NT2/D1 (cell line): Measurements from ENCODE around the gene PPM1N.
A peak's percentile ranks its signal among the peaks of the same experiment; 100 is the strongest.

ENCODE experiments used
- DNase-seq: peaks from one replicate; pipeline ENCODE4 v3.0.0-alpha.2; 2011; ENCODE audit warnings: low read depth, low spot score
- H3K27me3 ChIP-seq: 2 replicates; pipeline ENCODE4 v1.6.0; 2011; ENCODE audit warnings: mild to moderate bottlenecking; ENCODE audit not compliant: insufficient read length, insufficient read depth
- H3K36me3 ChIP-seq: 2 replicates; pipeline ENCODE4 v1.6.1; 2011; ENCODE audit warnings: mild to moderate bottlenecking, low read length, mixed read lengths; ENCODE audit not compliant: insufficient read depth, insufficient read length
- H3K4me1 ChIP-seq: 2 replicates; pipeline ENCODE4 v1.5.1; 2011; ENCODE audit not compliant: insufficient read depth, insufficient read length
- H3K4me3 ChIP-seq: 2 replicates; pipeline ENCODE4 v1.5.1; 2011; ENCODE audit warnings: low read depth; ENCODE audit not compliant: insufficient read length
- H3K9ac ChIP-seq: 2 replicates; pipeline ENCODE4 v1.6.0; 2011; ENCODE audit warnings: low read depth; ENCODE audit not compliant: insufficient read length
- H3K9me3 ChIP-seq: 2 replicates; pipeline ENCODE4 v1.5.1; 2011; ENCODE audit warnings: mild to moderate bottlenecking, low read length; ENCODE audit not compliant: insufficient read depth
- SUZ12 ChIP-seq: IDR thresholded peaks from 2 replicates; pipeline ENCODE4 v1.6.1; 2011; ENCODE audit not compliant: insufficient read length, insufficient read depth; ENCODE audit errors: extremely low read depth
- YY1 ChIP-seq: IDR thresholded peaks from 2 replicates; pipeline ENCODE4 v1.6.1; 2011; ENCODE audit not compliant: insufficient read length, insufficient read depth
- ZNF274 ChIP-seq: IDR thresholded peaks from 2 replicates; pipeline ENCODE4 v1.6.1; 2011; ENCODE audit warnings: mild to moderate bottlenecking, low read depth, low read length

PPM1N gene

GRCh38 chr19:45522010-45522941 lies 24.0 kb downstream of the PPM1N start:
- Histone ChIP-seq H3K9ac (no peak overlapping the region), H3K27me3 (no peaks in the 10 kb centered on the region), H3K9me3 (no peaks in the 10 kb centered on the region), H3K4me1 (no peaks in the 10 kb centered on the region), H3K36me3 (peaks cover 78% of the 10 kb centered on the region), H3K4me3 (no peak overlapping the region)
- TF ChIP-seq YY1 = no peak
- TF ChIP-seq ZNF274 = no peak
- TF ChIP-seq SUZ12 = no peak
- no peak for DNase-seq

- Histone ChIP-seq H3K4me3 (no peak overlapping the region), H3K9me3 (no peaks in the 10 kb centered on the region), H3K36me3 (peaks cover 71% of the 10 kb centered on the region), H3K27me3 (no peaks in the 10 kb centered on the region), H3K4me1 (peaks cover 6% of the 10 kb centered on the region), H3K9ac (no peak overlapping the region)
- DNase-seq = peak; percentile 71
- TF ChIP-seq YY1 (no peak), ZNF274 (no peak), SUZ12 (no peak)
These were observed 25.5 kb downstream of the PPM1N start for GRCh38 chr19:45523642-45524256.

- Histone ChIP-seq H3K4me3 (no peak overlapping the region), H3K4me1 (peaks cover 10% of the 10 kb centered on the region), H3K9ac (no peak overlapping the region), H3K9me3 (no peaks in the 10 kb centered on the region), H3K27me3 (peaks cover 2% of the 10 kb centered on the region), H3K36me3 (peaks cover 71% of the 10 kb centered on the region)
- DNase-seq = no peak
- TF ChIP-seq ZNF274 = no peak
- TF ChIP-seq SUZ12 = no peak
- TF ChIP-seq YY1 = no peak
These were observed 26.4 kb downstream of the PPM1N start for GRCh38 chr19:45524575-45525129.

GRCh38 chr19:45526143-45526542 lies 27.9 kb downstream of the PPM1N start:
- Histone ChIP-seq H3K9me3 (no peaks in the 10 kb centered on the region), H3K4me3 (no peak overlapping the region), H3K9ac (no peak overlapping the region), H3K36me3 (peaks cover 59% of the 10 kb centered on the region), H3K27me3 (peaks cover 6% of the 10 kb centered on the region), H3K4me1 (peaks cover 10% of the 10 kb centered on the region)
- TF ChIP-seq ZNF274 (no peak), SUZ12 (no peak), YY1 (no peak)
- no peak for DNase-seq

GRCh38 chr19:45526971-45527370 lies 28.7 kb downstream of the PPM1N start:
- TF ChIP-seq ZNF274 (no peak), YY1 (no peak), SUZ12 (no peak)
- Histone ChIP-seq H3K4me3 (no peak overlapping the region), H3K36me3 (peaks cover 54% of the 10 kb centered on the region), H3K9me3 (peaks cover 4% of the 10 kb centered on the region; the same call in 1 of the 2 replicates), H3K9ac (no peak overlapping the region), H3K4me1 (peaks cover 10% of the 10 kb centered on the region), H3K27me3 (peaks cover 6% of the 10 kb centered on the region)
- no peak for DNase-seq

- no peak for DNase-seq
- peaks cover 10% of the 10 kb centered on the region for H3K4me1 ChIP-seq
- H3K9ac ChIP-seq = peak overlapping the region; percentile 77
- peak overlapping the region; percentile 24 for H3K4me3 ChIP-seq
- peaks cover 48% of the 10 kb centered on the region for H3K36me3 ChIP-seq
- peaks cover 10% of the 10 kb centered on the region; the same call in 1 of the 2 replicates for H3K9me3 ChIP-seq
- TF ChIP-seq SUZ12 = no peak
- TF ChIP-seq YY1 = no peak
- no peak for TF ChIP-seq ZNF274
- peaks cover 6% of the 10 kb centered on the region for H3K27me3 ChIP-seq
These were observed 29.5 kb downstream of the PPM1N start for GRCh38 chr19:45527731-45528130.
